Epidermal melanocyte (primary cell): Measurements from ENCODE around the gene FHOD3.
"Not testable (repeated sequence)": the region's sequence is repeated elsewhere in the genome, so short reads cannot be mapped to it uniquely, and the experiment has no call there.

ENCODE experiments used
- DNase-seq: peaks from one replicate; pipeline ENCODE4 v3.0.0; 2011; ENCODE audit warnings: low spot score; ENCODE audit not compliant: insufficient read length

FHOD3 gene

DNA sequence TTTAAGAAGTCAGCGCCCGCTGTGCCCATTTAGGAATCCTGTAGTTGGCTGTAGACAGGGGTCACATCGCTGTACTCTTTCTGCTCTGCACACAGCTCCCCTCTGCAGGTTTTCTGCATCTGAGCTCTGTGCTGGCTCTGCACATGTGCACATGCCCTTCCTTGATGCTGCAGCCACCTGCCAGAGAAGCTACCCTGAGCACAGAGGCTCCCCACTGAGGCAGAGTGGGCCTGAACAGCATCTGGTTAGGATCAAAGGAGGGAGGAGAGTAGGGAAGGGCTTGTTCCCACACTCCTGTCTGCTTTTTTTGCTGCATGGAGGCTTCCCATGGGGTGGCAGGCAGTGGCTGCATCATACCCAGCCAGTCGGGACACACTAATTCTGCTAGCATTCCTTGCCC is 238.9 kb downstream of the FHOD3 start:
- no peak for DNase-seq

DNA sequence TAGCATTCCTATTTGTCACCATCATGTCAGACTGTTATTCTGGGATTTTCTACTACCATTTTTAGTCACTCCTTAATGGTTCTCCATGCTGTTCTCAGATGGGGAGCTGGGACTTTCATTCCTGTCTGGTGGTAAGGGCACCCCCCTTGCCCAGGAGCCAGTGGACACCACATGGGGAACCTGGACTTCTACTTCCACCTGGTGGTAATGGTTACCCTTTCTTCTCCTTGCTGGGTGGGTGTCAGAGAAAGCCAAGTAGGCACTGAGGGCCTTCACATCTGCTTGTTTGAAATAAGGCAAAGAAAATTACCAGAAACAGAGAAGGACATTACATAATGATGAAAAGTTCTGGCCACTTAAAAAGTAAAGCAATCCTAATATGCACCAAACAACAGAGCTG is 239.8 kb downstream of the FHOD3 start:
- DNase-seq = no peak

DNA sequence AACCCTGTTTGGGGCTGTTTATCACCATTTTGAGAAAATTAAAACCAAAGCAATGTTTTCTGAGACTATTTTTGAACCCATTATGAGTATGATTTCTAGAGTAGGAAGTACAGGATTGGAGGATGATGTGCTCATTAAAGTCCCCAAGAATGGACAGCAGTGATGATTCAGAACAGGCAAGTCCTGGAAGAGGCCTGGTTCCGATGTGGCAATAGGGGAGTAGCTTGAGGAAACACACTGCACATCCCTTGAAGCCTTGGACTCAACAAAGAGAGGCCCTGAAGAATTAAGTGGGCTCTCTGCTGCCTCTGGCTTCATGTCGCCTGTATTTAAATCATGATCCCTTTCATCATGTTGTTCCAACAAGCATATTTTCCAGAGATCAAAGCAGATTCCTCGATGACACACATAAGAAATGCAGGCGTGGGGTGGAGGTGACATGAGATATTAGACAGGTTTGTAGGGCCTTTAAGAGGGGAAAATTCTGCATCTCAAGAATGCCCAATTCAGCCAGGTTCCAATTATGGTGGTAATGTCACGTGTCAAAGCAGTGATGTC is 242.2 kb downstream of the FHOD3 start:
- DNase-seq = no peak

DNA sequence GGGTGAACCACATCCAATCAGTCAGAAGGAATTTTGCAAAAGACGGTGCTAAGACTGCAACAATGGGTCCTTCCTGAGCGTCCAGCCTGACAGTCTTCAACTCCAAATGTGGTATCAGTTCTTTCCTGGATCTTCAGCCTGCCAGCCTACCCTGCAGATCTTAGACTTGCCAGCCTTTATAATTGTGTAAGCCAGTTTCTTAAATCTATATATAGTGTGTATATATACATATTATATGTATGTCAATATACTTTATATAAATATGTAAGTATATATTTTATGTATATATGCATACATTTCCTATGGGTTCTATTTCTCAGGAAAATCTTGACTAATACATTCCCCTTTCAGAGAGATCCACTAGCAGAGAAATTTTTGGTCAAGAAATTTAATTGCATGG is 245.5 kb downstream of the FHOD3 start:
- DNase-seq = no peak

DNA sequence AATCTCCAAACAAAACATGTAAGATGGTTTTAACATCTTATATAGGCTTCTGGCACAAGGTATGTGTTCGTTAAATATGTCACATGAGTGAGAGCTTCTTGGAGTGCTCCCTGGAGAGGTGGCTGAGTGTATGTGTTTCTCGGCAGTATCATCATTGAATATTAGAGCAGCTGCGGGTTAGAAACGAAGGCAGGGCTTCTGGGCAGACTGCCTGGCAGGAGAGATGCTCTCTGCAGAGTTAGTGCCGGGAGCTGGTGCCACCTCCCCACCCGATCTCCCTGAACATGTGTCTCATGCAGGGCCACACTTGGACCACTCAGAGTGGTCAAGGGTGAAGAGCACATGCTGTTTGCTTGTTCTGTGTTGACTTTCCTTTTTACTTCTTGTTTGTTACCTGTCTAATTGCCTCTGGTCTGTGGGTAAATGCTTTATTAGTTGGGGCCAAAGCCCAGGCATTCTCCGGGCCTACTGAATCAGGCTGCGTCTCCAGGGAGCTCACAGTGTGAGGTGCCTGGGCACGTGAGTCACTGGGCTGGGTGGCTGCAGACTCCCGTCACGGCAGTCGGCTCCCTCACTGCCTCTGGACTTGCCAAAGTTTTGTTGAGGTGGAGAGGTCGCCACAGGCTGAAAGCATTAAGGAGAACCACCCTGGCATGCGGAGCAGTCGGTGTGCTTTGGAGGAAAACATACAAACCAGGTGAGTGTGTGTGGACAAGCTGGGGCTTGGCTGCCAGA is 246.6 kb downstream of the FHOD3 start:
- DNase-seq = no peak

DNA sequence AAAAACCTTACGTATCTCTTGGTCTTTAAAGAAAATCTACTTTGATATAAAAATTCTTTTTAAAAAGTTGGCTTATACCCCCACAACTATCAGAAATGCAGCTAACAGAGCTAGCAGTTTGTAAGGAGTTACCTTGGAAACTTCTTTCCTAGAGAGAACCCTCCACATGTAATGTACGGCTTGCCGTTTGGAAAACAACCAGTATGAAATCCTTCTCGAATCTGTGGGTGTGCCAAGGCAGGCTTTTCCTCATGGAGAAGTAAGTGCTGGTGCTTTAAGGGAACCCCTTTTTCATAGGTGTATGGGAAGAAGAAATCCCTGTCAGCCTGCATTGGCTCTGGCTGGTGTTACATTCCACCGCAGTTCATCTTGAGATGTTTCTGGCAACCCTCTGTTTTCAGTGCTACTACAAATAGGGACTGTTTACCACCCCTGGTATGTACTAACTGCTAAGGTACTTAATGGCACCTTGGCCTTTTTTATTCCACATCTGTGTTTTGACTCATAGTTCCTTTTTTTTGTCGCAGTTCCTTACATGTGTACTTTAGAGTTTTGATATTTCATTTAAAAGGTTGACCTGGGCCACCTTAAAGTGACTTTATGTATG is 248.4 kb downstream of the FHOD3 start:
- DNase-seq = no peak

DNA sequence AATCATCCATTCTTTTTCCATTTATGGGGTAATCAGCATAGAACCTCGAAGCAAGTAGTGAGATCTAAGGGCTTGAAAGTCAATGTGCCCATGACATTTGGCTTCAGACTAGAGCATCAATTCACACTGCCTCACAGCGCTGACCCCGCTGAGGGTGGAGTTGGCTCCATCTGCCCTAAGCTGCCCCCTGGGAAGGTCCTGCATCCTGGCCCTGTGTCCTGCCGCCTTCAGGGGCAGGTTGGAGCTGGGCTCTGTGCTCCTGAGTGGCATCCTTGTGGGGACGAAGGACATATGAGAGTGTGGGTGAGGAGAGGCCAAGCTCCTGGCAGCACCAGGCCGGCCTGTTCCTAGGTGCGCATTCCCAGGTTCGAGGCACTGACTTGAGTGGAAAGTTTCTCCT is 249.4 kb downstream of the FHOD3 start:
- no peak for DNase-seq

DNA sequence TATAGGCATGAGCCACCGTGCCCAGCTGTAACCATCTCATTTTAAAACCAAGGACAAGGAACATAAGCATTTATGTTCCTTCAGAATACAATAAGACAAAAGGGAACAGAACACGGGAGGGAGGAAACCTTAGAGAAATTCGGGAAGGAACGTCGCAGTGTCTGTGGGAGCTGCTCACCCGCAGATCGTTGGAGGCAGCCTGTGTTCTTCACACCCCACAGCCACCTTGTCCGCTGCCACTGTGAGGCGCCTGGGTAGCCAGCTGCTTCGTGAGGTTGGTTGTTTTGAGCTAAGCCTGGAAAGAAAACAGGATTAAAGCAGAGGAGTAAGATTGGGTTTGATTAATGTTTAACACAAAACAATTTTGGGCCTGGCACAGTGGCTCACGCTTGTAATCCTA is 250.0 kb downstream of the FHOD3 start:
- DNase-seq = no peak

DNA sequence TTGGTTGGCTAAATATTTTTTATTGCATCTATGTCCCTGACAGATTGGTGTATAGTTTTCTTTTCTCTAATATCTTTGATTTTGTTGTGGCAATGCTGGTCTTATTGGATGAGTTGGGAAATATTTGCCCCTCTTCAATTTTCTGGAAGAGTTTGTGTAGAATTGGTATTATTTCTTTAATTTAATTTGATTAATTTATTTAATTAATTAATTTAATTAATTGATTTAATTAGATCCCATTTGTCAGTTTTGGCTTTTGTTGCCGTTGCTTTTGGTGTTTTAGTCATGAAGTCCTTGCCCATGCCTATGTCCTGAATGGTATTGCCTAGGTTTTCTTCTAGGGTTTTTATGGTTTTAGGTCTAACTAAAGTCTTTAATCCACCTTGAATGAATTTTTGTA is 253.8 kb downstream of the FHOD3 start:
- not testable (repeated sequence) for DNase-seq

DNA sequence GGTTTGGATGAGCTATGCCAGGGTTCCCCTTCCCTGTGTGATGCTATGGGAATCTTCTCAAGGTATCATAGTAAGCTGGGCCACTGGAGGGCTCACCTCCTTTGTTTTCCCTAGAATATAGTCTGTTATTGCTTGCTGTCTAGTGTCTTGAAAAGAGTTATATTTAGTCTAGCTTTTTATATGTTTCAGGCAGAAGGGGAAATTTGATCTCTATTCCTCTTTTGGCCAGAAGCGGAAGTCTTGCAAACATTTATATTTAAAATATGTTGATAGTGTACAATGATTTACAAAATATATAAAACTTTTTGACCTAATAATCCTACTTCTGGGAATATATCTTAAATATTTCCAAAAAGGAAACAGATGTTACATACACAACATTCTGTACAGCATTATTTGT is 260.7 kb downstream of the FHOD3 start:
- DNase-seq = no peak

DNA sequence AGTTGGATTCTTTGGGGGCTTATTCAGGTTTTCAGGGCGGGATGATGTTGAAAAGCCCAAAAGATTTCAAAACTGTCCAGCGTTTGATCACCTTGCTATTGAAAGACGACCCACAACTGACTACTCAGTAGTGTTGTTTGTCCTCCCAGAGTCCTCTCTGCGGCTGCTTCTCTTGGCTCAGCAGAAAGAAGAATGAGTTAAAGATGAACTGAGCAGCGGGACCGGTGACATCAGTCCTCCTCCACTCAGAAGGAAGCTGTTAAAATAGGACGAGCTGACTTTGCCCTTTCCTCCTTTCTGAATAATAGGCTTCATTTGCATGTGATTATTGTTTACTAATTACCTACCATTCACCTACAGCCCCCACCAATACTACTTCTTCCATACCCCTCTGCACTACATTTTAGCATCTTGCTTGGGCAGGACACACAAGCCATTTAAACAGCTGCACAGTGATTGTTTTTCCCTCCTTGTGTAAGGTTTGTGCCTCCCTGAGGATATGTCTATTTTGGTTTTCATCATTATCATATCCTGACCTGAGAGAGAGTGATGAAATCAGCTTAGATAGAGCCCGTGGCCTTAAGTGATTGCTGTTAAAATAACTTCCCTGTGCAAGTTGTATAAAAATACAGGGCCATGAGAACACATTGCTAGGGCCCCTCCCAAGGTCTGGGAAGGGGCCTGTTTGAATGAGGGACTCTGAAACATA is 261.8 kb downstream of the FHOD3 start:
- no peak for DNase-seq

DNA sequence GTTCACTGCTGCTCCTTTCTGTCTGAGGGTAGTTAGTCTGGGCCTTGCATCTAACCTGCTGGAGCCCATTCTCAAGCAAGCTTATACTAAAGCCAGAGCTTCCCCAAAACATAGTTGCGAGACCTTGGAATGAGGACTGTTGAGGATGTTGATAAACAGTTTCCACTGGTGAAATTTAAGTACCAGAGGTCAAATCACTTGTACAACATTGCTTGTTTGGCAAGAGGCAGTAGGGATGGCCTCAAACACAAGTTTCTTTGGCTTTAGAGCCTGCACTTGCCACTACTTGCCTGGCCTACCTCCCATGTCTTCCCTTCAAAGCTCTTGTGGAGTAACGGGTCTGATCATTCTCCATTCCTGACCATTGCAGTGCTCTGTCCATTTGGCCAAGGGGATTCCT is 262.7 kb downstream of the FHOD3 start:
- DNase-seq = no peak

DNA sequence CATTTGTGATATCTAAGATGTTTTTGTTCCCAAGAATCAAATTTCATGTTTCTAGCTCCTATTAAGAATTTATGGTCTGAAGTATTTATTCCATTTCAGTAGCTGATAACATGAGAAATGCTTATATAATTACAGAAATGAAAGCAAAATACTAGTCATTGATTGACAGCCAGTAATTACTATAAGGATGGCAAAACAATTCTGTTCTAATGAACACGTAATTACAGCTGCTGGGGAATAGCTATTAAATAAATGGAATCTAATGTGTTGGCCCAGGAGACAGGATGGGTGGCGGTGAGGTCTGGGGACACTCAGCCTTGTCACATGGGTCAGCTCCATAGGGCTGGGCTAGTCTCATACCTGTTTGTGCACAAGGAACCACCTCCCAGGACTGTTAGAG is 263.5 kb downstream of the FHOD3 start:
- no peak for DNase-seq

DNA sequence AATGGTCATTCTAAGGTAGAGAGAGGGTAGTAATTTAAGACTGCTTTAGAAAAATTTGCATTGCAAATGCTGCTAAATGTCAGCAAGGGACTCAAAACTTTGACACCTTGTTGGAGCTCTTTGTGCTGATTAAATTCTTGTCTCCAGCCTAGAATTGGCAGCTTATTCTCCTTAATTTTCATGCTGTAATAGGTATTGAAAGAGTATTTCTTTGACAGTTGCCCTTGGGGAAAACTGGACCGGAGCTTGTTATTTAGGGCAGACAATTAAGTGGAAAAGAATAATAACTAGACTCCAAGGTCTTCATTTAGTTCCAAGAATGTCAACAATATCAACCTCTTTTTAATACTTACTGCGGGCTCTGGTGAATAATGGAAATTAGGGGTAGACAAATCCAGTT is 267.3 kb downstream of the FHOD3 start:
- DNase-seq = no peak

DNA sequence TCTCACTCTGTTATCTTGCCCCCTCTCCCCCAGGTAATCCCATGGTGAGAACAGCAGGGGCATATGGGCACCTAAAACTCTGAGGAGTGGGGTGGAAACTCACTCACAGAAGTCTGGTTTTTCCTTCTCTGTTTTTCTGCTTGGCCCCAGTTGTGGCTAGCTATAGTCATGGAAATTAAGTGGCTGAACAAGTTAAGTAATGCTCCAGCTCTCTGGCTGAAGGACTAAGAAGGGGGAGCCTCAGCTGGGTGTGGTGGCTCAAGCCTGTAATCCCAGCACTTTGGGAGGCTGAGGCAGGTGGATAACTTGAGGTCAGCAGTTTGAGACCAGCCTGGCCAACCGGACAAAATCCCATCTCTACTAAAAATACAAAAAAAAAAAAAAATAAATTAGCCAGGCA is 270.3 kb downstream of the FHOD3 start:
- no peak for DNase-seq

DNA sequence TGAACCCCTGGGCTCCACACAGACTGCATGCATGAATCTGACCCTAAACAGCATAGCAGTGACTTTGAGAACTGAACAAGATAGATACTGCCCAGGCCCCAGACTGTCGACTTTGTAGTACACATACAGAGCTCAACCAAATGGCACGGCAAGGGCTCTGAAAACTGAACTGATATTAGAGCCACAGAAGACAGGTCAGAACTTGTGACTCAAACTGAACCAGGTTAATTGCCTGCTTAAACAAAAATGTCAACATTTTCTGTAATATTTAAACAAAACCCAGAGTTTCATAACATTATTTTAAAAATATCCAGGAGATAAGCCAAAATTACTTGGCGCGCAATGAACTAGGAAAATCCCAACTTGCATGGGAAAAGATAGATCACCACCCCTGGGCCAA is 271.0 kb downstream of the FHOD3 start:
- no peak for DNase-seq

DNA sequence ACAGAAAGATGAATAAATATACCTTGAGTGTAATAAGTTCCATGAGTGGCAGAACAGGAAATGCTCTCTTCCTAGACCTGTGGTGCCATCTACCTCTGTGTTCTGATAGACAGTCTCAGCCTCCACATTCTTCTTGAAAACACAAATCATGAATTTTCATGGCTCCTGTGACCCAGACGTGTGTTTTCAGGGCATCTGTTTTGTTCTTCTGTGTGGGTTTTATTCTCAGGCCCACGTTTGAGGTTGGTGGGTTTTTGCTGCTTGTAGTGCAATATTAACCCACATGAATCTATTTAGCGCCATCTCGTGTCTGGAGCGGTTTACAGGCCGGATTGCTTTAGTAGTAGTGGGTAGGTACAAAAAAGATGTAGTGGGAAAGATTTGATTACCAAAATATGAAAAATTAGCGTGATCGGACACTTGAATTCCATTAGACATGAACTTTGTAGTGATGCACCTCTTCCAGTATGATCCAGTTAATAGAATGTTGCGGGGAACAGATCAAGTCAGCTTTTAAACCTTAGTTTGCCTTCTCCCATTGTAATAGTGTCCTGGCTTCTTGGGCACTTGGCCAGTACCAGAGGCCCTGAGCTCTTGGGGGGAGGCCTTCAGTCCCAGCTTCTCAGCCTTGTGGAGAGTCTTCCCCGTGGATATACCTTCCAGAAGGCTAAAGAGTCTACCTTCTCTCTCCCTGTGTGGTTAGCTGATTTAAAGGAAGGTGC is 274.8 kb downstream of the FHOD3 start:
- peak; percentile 58 for DNase-seq

DNA sequence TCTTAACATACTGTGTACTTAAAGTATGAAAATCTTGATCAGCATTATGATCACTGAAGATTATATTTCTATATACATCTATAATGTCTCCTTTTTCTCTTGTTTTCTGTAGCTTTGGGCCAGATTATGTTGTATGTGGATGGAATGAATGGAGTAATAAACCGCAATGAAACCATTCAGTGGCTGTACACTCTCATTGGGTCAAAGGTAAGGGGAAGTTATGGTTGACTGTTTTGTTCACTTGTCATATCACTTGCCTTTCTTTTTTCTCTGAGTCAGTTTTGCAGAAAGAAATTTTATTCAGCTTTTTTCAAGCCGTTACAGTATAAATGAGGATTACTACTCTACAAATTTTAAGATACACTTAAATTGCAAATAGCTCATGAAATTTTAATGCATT is 278.8 kb downstream of the FHOD3 start:
- no peak for DNase-seq

DNA sequence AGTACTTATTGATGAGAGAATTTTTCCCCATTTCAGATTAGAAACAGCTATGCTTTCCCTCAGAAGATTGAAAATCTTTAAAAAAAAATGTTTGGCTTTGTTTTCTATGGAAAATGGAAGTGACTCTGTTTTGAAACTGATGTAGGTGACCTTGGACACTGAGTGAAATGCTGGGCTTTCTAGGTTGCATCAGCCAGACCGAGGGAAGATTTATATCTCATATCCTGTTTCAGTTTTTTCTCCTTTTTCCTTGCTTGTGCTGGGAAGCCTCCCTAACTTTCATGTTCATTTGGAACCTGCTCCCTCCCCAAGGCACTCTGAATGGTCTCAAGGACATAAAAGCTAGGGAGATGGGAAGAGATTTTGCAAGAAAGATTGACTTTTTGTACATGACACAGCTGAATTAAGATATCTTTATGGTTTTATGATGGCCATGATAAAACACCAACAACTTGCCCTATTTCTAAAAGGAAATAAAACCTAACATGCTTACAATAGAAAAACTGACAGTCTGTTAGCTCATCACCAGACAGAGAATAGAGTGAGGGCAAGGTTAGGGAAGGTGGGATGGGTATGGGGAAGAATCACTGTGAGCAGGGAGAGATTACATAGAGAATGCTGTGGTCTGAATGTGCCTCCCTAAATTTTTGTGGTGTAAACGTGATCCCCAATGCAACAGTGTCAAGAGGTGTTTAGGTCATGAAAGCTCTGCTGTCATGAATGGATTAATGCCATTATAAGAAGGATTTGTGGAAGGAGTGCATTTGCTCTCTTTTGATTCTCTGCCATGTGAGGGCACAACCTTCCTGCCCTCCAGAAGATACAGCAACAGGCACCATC is 281.6 kb downstream of the FHOD3 start:
- DNase-seq = no peak

DNA sequence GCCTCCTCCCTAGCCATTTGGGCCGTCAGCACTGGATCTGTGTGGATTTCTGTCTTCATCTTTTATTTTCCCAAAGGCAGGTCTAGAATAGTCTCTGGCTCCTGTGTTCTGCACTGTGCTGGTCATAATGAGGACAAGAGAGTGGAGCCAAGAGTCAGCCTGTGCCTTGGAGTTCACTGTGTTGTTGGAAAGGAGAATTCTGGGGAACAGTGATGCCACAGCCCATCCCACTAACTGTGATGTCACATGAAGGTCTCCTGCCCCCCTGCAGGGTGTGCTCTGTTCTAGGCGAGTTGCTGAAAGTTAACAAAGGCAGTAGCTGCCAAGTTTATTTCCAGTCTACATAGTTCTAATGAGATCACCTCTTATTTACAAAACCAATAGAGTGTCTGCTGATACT is 282.8 kb downstream of the FHOD3 start:
- DNase-seq = no peak
